H1 (cell line): Measurements from ENCODE around the gene DGKH. TPM values are rescaled to one million over a fixed set of nuclear protein-coding genes. Genes with fewer than 3 reads are reported as not detected.

Experiments used
- HDAC6 ChIP-seq: IDR thresholded peaks from one replicate; pipeline ENCODE4 v1.7.1; 2012; ENCODE audit warnings: low read depth, mild to moderate bottlenecking, inconsistent platforms, low read length, moderate library complexity
- NANOG ChIP-seq: IDR thresholded peaks from 2 replicates; pipeline ENCODE4 v1.6.1; 2011; ENCODE audit warnings: low read length, low read depth, mild to moderate bottlenecking, inconsistent platforms; ENCODE audit not compliant: insufficient read depth, poor library complexity, severe bottlenecking
- SP2 ChIP-seq: IDR thresholded peaks from 2 replicates; pipeline ENCODE4 v1.6.1; 2012; ENCODE audit warnings: mild to moderate bottlenecking, low read length, inconsistent platforms
- polyA plus RNA-seq, 7 experiments: library from polyadenylated mRNA; depleted of rRNA in 3 of 7; stranded (reverse) in 5 of 7; unstranded in 2 of 7; fragments of >200 nt in 5 of 7; fragments of 200-250 nt in 2 of 7; gene quantifications; 1 replicate in 5 of 7; 2 replicates in 1 of 7; 4 replicates in 1 of 7; pipeline versions ENCODE4 v1.2.1 to v1.2.3, GENCODE V29; 2011 to 2013; ENCODE audit warnings: missing spikeins in 2 of 7, mixed read lengths in 2 of 7
- total RNA-seq: library from RNA; stranded (reverse); fragmentation: NEBNext Ultra II Directional; extraction: Animal tissue kit (Norgen Biotek cat#: 25700); gene quantifications from 2 replicates; pipeline ENCODE4 v1.2.1, GENCODE V29; 2021

DGKH gene
- total and polyA plus RNA-seq, 2 of the 8 experiments (the other 6 are each of a cell fraction or from before 2014, with no cell fraction given), result 2.1 to 7.9 TPM

- TF ChIP-seq HDAC6 (no peak), NANOG (no peak), SP2 (no peak)
Measured at GRCh38 chr13:42279080-42279479, 230.6 kb downstream of the DGKH start (continued).
